Ovary (tissue), 3 donors: Measurements from ENCODE around the gene PDE4D.

Source experiments
- POLR2A ChIP-seq: fragments of 450-650 bp; IDR thresholded peaks from one replicate; pipeline ENCODE4 v1.6.1; 2017; ENCODE audit warnings: antibody characterized with exemption, mild to moderate bottlenecking, moderate library complexity
- TF ChIP-seq, protein P1 (sequence below), 3 donors: fragments of 450-650 bp in 2 of 3; fragments of 200-600 bp in 1 of 3; IDR thresholded peaks; one replicate each; pipeline versions ENCODE4 v1.5.1 to v1.8.0; 2016 to 2022; ENCODE audit warnings: antibody characterized with exemption in 3 of 3, mild to moderate bottlenecking in 1 of 3
- donor health status: DM: no; HTN: no; CAD: no.

- TF ChIP-seq, protein P1, sequence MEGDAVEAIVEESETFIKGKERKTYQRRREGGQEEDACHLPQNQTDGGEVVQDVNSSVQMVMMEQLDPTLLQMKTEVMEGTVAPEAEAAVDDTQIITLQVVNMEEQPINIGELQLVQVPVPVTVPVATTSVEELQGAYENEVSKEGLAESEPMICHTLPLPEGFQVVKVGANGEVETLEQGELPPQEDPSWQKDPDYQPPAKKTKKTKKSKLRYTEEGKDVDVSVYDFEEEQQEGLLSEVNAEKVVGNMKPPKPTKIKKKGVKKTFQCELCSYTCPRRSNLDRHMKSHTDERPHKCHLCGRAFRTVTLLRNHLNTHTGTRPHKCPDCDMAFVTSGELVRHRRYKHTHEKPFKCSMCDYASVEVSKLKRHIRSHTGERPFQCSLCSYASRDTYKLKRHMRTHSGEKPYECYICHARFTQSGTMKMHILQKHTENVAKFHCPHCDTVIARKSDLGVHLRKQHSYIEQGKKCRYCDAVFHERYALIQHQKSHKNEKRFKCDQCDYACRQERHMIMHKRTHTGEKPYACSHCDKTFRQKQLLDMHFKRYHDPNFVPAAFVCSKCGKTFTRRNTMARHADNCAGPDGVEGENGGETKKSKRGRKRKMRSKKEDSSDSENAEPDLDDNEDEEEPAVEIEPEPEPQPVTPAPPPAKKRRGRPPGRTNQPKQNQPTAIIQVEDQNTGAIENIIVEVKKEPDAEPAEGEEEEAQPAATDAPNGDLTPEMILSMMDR (IDR thresholded peaks at IDR 0.05), result no peak
- no peak for TF ChIP-seq POLR2A
Measured at GRCh38 chr5:59035681-59036080, 857.8 kb downstream of the PDE4D start.
